PFSK-1 (cell line): ENCODE measurements around the gene SV2A.

Source experiments
- FOXP2 ChIP-seq: optimal IDR thresholded peaks from 2 replicates; pipeline ENCODE3; 2011; ENCODE audit warnings: borderline replicate concordance, control low read depth, inconsistent platforms; ENCODE audit not compliant: insufficient read depth; ENCODE audit errors: extremely low read length, extremely low read depth
- POLR2AphosphoS5 ChIP-seq: IDR thresholded peaks from 2 replicates; pipeline ENCODE4 v1.6.1; 2012; ENCODE audit warnings: low read depth, mild to moderate bottlenecking, control low read depth, low read length, moderate library complexity
- REST ChIP-seq, 2 experiments: IDR thresholded peaks; 2 replicates each; pipeline versions ENCODE4 v1.6.1 to v1.8.0; 2011 to 2012; ENCODE audit warnings: low read depth in 2 of 2, low read length in 2 of 2, control low read depth in 1 of 2, inconsistent platforms in 1 of 2, mild to moderate bottlenecking in 1 of 2, moderate library complexity in 1 of 2; ENCODE audit not compliant: insufficient read depth in 1 of 2
- SIN3A ChIP-seq: IDR thresholded peaks from 2 replicates; pipeline ENCODE4 v1.6.1; 2012; ENCODE audit warnings: mild to moderate bottlenecking, low read length, moderate library complexity, borderline replicate concordance; ENCODE audit not compliant: insufficient read depth
- TAF1 ChIP-seq: IDR thresholded peaks from 2 replicates; pipeline ENCODE4 v1.6.1; 2012; ENCODE audit warnings: low read length, control low read depth, borderline replicate concordance; ENCODE audit not compliant: insufficient read depth

SV2A gene

GRCh38 chr1:149932474-149932873 lies 14.8 kb upstream of the SV2A start:
- TF ChIP-seq SIN3A: no peak
- TF ChIP-seq FOXP2: no peak
- no peak for TF ChIP-seq REST (IDR thresholded peaks at IDR 0.05; ENCODE audit: insufficient read depth in 1 of 2, low read depth in 2 of 2, low read length in 2 of 2)
- TF ChIP-seq POLR2AphosphoS5: no peak
- TF ChIP-seq TAF1: no peak

- no peak for TF ChIP-seq REST (IDR thresholded peaks at IDR 0.05; ENCODE audit: insufficient read depth in 1 of 2, low read depth in 2 of 2, low read length in 2 of 2)
- TF ChIP-seq FOXP2: no peak
- TF ChIP-seq POLR2AphosphoS5: no peak
- TF ChIP-seq TAF1: no peak
- no peak for TF ChIP-seq SIN3A
Measured at GRCh38 chr1:149931212-149931790, 13.7 kb upstream of the SV2A start.

GRCh38 chr1:149929856-149930255 lies 12.2 kb upstream of the SV2A start:
- TF ChIP-seq FOXP2 (no peak), POLR2AphosphoS5 (no peak), REST (IDR thresholded peaks at IDR 0.05; ENCODE audit: insufficient read depth in 1 of 2, low read depth in 2 of 2, low read length in 2 of 2) (no peak), TAF1 (no peak), SIN3A (no peak)

DNA sequence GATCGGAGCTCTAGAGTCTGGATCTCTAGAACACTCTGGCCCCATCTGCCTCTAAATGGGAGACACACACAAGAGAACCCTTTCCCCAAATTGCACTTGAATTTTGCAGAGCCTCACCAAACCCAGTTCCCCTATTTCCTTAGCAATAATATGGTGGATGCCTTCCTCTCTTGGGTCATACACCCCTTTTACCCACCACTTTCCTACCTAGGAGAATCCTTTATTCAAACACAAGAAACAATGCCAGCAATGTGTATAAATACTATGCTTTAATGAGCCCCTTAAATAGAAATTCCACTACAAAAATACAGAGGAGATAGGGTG lies 10.7 kb upstream of the SV2A start:
- no peak for TF ChIP-seq POLR2AphosphoS5
- TF ChIP-seq FOXP2: no peak
- TF ChIP-seq TAF1: no peak
- no peak for TF ChIP-seq SIN3A
- TF ChIP-seq REST (IDR thresholded peaks at IDR 0.05; ENCODE audit: insufficient read depth in 1 of 2, low read depth in 2 of 2, low read length in 2 of 2): no peak
